K562 (cell line): ENCODE results near the gene CCDC159. TPM values are rescaled to one million over a fixed set of nuclear protein-coding genes. Genes with fewer than 3 reads are reported as not detected.
A peak's percentile ranks its signal among the peaks of the same experiment; 100 is the strongest.

ENCODE experiments used
- BRD4 ChIP-seq: fragments of 200-600 bp; sonication (generic); IDR thresholded peaks from 2 replicates; pipeline ENCODE4 v1.6.1; 2017; ENCODE audit warnings: inconsistent platforms
- HMG20A ChIP-seq: fragments of 450-650 bp; formaldehyde crosslinking; conservative IDR thresholded peaks from 2 replicates; pipeline ENCODE4 v1.4.0; 2020; ENCODE audit warnings: mild to moderate bottlenecking, mixed read lengths
- JUND ChIP-seq, 2 experiments: IDR thresholded peaks; 2 replicates in 1 of 2; 3 replicates in 1 of 2; pipeline ENCODE4 v1.6.1; 2011; ENCODE audit warnings: borderline replicate concordance in 2 of 2, low read depth in 2 of 2, low read length in 2 of 2, improper control_type of control experiment in 1 of 2, missing biosample characterization in 1 of 2, missing genetic modification characterization in 1 of 2, missing genetic modification reagents in 1 of 2
- KAT8 ChIP-seq: fragments of 450-650 bp; IDR thresholded peaks from 2 replicates; pipeline ENCODE4 v1.6.1; 2016; ENCODE audit warnings: low read depth, mild to moderate bottlenecking
- MAZ ChIP-seq, 2 experiments: fragments of 450-650 bp in 1 of 2; sonication (generic) in 1 of 2; formaldehyde crosslinking; IDR thresholded peaks in 1 of 2; conservative IDR thresholded peaks in 1 of 2; 2 replicates each; pipeline versions ENCODE4 v1.4.0 to v1.5.0; 2020; ENCODE audit warnings: mild to moderate bottlenecking in 1 of 2, missing genetic modification reagents in 1 of 2
- NFRKB ChIP-seq: fragments of 450-650 bp; IDR thresholded peaks from 2 replicates; pipeline ENCODE4 v1.6.1; 2016; ENCODE audit warnings: low read depth
- SPI1 ChIP-seq: IDR thresholded peaks from 2 replicates; pipeline ENCODE4 v1.6.1; 2011; ENCODE audit warnings: low read depth, low read length, control low read depth, borderline replicate concordance
- TAL1 ChIP-seq: fragments of 450-650 bp; IDR thresholded peaks from 2 replicates; pipeline ENCODE4 v1.6.1; 2016; ENCODE audit warnings: mild to moderate bottlenecking
- TEAD2 ChIP-seq: fragments of 450-650 bp; IDR thresholded peaks from 2 replicates; pipeline ENCODE4 v1.6.1; 2016; ENCODE audit warnings: missing genetic modification characterization, control low read depth, missing compliant biosample characterization
- TFE3 ChIP-seq: fragments of 450-650 bp; formaldehyde crosslinking; IDR thresholded peaks from 2 replicates; pipeline ENCODE4 v1.4.0; 2020; ENCODE audit warnings: mild to moderate bottlenecking, mixed read lengths
- ZNF217 ChIP-seq: sonication (generic); formaldehyde crosslinking; IDR thresholded peaks from 2 replicates; pipeline ENCODE4 v1.8.0; 2022; ENCODE audit warnings: mild to moderate bottlenecking, missing genetic modification reagents
- ZNF274 ChIP-seq: IDR thresholded peaks from 2 replicates; pipeline ENCODE4 v1.6.1; 2011; ENCODE audit warnings: low read depth, mild to moderate bottlenecking, low read length, moderate library complexity, borderline replicate concordance
- ZSCAN29 ChIP-seq: fragments of 450-650 bp; IDR thresholded peaks from 2 replicates; pipeline ENCODE4 v1.6.1; 2017
- polyA plus RNA-seq, 8 experiments: library from polyadenylated mRNA; depleted of rRNA in 4 of 8; stranded (reverse) in 5 of 8; unstranded in 3 of 8; fragments of >200 nt; fragmentation: Nextera tagmentation in 2 of 8; fragmentation: Illumina TruSeq in 1 of 8; extraction: Ambion mirVana in 2 of 8; extraction: Trizol in 1 of 8; gene quantifications; 2 replicates each; pipeline versions ENCODE4 v1.2.1 to v1.2.3, GENCODE V29; 2011 to 2014; ENCODE audit warnings: inconsistent platforms in 1 of 8, missing spikeins in 1 of 8
- total RNA-seq, 7 experiments: library from RNA; depleted of rRNA in 6 of 7; stranded (reverse); fragments of >200 nt in 6 of 7; fragmentation: Illumina TruSeq in 2 of 7; extraction: Trizol in 2 of 7; gene quantifications; 2 replicates each; pipeline versions ENCODE4 v1.2.1 to v1.2.3, GENCODE V29; 2011 to 2021; ENCODE audit warnings: low replicate concordance in 1 of 7
- TF ChIP-seq, protein P1 (sequence below): sonication (generic); formaldehyde crosslinking; IDR thresholded peaks from 2 replicates; pipeline ENCODE4 v1.8.0; 2023; ENCODE audit warnings: mild to moderate bottlenecking, missing genetic modification reagents
- TF ChIP-seq, protein P2 (sequence below), 2 experiments: IDR thresholded peaks; 2 replicates each; pipeline ENCODE4 v1.6.1; 2011; ENCODE audit warnings: borderline replicate concordance in 1 of 2, control low read depth in 1 of 2, low read depth in 1 of 2, low read length in 1 of 2, mild to moderate bottlenecking in 1 of 2, mixed read lengths in 1 of 2, moderate library complexity in 1 of 2; ENCODE audit not compliant: insufficient read depth in 1 of 2, insufficient read length in 1 of 2, poor library complexity in 1 of 2, severe bottlenecking in 1 of 2; ENCODE audit errors: extremely low read depth in 1 of 2
- TF ChIP-seq, protein P3 (sequence below): sonication (generic); IDR thresholded peaks from 2 replicates; pipeline ENCODE4 v1.6.1; 2016

Gene CCDC159
- total and polyA plus RNA-seq, 9 of the 15 experiments (the other 6 are each of a cell fraction or from before 2014, with no cell fraction given) = 0.68 to 10.1 (median 4.7) TPM

DNA sequence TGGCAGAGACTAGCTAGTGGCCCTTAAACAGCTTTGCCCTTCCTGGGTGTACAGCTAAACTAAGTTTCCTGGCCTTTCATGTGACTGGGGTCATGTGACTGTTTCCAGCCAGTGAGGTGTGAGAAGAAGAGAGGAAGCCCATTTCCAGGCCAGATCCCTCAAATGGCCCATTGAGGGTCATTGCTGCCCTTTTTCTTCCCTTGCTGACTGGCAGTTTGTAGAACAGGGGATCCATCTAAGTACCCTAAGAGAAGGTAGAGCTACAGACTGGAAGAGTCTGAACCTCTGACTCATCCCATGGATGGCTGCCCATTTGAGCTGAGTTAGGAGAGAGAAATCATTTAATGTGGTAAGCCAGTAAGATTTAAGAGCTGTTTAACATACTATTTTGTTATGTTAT lies 30.9 kb downstream of the CCDC159 start (continued):
- peak; percentile 98 for TF ChIP-seq TFE3
- no peak for TF ChIP-seq ZNF274
- no peak for TF ChIP-seq HMG20A (CRISPR knock-in tag)
- no peak for TF ChIP-seq KAT8
- TF ChIP-seq, protein P1, sequence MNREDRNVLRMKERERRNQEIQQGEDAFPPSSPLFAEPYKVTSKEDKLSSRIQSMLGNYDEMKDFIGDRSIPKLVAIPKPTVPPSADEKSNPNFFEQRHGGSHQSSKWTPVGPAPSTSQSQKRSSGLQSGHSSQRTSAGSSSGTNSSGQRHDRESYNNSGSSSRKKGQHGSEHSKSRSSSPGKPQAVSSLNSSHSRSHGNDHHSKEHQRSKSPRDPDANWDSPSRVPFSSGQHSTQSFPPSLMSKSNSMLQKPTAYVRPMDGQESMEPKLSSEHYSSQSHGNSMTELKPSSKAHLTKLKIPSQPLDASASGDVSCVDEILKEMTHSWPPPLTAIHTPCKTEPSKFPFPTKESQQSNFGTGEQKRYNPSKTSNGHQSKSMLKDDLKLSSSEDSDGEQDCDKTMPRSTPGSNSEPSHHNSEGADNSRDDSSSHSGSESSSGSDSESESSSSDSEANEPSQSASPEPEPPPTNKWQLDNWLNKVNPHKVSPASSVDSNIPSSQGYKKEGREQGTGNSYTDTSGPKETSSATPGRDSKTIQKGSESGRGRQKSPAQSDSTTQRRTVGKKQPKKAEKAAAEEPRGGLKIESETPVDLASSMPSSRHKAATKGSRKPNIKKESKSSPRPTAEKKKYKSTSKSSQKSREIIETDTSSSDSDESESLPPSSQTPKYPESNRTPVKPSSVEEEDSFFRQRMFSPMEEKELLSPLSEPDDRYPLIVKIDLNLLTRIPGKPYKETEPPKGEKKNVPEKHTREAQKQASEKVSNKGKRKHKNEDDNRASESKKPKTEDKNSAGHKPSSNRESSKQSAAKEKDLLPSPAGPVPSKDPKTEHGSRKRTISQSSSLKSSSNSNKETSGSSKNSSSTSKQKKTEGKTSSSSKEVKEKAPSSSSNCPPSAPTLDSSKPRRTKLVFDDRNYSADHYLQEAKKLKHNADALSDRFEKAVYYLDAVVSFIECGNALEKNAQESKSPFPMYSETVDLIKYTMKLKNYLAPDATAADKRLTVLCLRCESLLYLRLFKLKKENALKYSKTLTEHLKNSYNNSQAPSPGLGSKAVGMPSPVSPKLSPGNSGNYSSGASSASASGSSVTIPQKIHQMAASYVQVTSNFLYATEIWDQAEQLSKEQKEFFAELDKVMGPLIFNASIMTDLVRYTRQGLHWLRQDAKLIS = no peak
- peak; percentile 77 for TF ChIP-seq SPI1
- TF ChIP-seq BRD4 = no peak
- no peak for TF ChIP-seq ZSCAN29
- TF ChIP-seq, protein P2, sequence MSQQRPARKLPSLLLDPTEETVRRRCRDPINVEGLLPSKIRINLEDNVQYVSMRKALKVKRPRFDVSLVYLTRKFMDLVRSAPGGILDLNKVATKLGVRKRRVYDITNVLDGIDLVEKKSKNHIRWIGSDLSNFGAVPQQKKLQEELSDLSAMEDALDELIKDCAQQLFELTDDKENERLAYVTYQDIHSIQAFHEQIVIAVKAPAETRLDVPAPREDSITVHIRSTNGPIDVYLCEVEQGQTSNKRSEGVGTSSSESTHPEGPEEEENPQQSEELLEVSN (IDR thresholded peaks at IDR 0.05; ENCODE audit: borderline replicate concordance in 1 of 2, extremely low read depth in 1 of 2, insufficient read depth in 1 of 2, insufficient read length in 1 of 2, low read depth in 1 of 2, low read length in 1 of 2, poor library complexity in 1 of 2, severe bottlenecking in 1 of 2) = no peak
- TF ChIP-seq TAL1 = no peak
- TF ChIP-seq, protein P3, sequence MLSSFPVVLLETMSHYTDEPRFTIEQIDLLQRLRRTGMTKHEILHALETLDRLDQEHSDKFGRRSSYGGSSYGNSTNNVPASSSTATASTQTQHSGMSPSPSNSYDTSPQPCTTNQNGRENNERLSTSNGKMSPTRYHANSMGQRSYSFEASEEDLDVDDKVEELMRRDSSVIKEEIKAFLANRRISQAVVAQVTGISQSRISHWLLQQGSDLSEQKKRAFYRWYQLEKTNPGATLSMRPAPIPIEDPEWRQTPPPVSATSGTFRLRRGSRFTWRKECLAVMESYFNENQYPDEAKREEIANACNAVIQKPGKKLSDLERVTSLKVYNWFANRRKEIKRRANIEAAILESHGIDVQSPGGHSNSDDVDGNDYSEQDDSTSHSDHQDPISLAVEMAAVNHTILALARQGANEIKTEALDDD = 0 out of 2 replicates have a peak, but pooled peaks have one; percentile 31
- peak in 1 of 2 experiments; percentile 26; a peak in 1 of 4 replicates for TF ChIP-seq MAZ (CRISPR knock-in tag; conservative IDR thresholded peaks at IDR 0.05 in 1 of 2, IDR thresholded peaks at IDR 0.05 in 1 of 2)
- no peak for TF ChIP-seq ZNF217 (CRISPR knock-in tag)
- no peak for TF ChIP-seq TEAD2 (tag)
- no peak for TF ChIP-seq JUND (IDR thresholded peaks at IDR 0.05; ENCODE audit: borderline replicate concordance, low read depth, low read length)
- TF ChIP-seq JUND (tag; IDR thresholded peaks at IDR 0.05; ENCODE audit: borderline replicate concordance, low read depth, low read length) = no peak
- no peak for TF ChIP-seq NFRKB
